GM19239 (cell line): ENCODE measurements around the gene MOGAT3.

Source experiments
- DNase-seq: peaks from one replicate; pipeline ENCODE4 v3.0.0; 2011; ENCODE audit warnings: low spot score; ENCODE audit not compliant: insufficient read length
- FAIRE-seq: peaks from 2 replicates; lab custom pipeline; 2011; peaks lifted over from hg19 to GRCh38; lab: Jason Lieb, UNC

Gene MOGAT3

DNA sequence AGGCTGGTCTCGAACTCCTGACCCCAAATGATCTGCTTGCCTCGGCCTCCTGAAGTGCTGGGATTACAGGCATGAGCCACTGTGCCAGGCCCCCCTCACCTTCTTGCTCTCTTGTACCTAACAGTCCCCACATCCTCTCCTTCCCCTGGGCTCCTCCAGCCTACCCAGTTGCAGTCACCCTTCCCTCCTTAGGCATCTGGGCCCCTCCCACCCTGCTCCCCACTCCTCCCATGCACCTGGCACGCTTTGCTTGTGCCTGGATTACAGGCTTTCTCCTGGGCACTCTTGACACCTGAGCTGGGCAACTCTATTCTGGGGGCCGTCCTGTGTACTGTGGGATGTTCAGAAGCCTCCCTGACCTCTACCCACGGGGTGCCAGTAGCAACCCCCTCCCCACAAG lies 33.8 kb upstream of the MOGAT3 start:
- no peak for FAIRE-seq

DNA sequence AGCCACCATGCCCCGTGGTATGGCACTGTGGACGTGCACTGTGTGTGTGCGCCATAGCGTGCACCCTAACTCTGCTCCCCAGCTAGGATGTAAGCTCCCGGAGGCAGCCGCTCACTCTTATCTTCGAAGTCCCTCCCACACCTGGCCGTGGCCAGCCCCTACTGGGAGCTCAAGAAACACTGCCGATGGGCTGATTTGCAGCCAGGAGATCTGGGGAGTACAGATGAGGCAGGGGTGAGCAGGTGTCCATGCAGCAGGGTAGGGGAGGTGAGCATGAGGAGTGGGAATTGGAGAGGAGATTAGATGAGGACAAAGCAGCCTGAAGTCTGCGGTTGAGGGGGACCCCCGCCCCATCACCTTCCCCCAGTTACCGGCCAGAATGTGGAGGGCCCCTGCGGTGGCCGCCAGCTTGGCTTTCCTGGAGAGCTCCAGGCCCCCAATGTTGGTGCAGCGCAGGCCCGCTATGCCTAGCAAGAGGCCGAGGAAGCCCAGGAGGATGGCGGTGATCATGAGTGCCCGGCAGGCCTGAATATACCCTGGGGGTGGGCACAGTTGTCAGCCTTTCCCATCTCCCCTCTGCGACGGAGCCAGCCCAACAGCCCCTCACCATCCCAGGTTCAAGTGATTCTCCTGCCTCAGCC lies 33.2 kb upstream of the MOGAT3 start:
- DNase-seq (no peak), FAIRE-seq (no peak)

More for the DNA sequence above, 33.8 kb upstream of the MOGAT3 start:
- DNase-seq: no peak

DNA sequence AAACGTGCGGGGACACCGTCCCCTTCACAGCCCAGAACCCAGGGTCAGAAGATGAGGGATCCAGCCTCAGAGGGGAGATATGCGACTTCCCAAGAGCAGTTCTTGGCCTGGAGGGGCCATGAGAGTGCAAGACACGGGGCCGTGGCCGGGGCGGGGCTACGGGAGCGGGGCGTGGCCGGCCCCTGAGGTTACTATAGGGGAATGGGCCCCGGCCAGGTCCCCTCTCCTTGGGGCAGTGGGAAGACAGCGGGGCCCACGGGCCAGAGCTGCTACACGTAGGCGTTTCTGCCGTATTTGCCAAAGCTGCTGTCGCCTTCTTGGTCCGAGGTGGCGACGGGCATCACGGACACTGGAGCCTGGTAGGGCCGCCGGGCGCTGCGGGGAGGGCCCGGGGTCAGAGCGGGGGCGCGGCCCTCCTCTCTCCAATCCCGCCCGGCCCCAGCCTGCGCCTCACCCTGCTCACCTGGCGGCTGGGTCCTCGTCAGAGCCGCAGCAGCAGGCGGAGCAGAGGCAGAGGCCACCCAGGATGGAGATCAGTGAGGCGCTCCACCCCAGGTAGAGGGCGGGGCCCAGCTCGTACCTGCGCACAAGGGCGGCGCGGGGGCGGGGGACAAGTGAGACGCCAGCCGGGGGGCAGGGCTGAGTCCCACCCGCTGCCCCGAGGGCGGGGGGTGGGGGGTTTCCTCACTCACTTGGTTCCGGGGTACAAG lies 31.5 kb upstream of the MOGAT3 start:
- no peak for DNase-seq
- no peak for FAIRE-seq

GRCh38 chr7:101231644-101232043 lies 30.8 kb upstream of the MOGAT3 start:
- no peak for FAIRE-seq
- DNase-seq: no peak

- DNase-seq (no peak), FAIRE-seq (no peak)
These were observed 25.9 kb upstream of the MOGAT3 start for GRCh38 chr7:101226721-101227120.

DNA sequence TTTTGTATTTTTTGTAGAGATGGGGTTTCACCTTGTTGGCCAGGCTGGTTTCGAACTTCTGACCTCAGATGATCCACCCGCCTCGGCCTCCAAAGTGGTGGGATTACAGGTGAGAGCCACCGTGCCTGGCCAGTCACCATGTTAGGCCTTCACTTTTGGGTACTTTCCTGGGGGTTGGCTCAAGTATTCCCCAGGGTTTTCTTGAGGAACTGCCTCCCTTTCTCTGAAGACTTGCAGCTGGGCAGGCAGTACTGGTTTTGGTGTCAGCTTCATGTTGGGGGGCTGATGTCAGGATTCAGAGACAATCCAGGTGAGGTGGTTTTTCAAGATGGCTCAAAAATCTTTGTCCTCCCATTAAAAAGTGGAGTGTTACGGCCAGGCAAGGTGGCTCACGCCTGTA lies 24.8 kb upstream of the MOGAT3 start:
- DNase-seq (no peak), FAIRE-seq (no peak)

DNA sequence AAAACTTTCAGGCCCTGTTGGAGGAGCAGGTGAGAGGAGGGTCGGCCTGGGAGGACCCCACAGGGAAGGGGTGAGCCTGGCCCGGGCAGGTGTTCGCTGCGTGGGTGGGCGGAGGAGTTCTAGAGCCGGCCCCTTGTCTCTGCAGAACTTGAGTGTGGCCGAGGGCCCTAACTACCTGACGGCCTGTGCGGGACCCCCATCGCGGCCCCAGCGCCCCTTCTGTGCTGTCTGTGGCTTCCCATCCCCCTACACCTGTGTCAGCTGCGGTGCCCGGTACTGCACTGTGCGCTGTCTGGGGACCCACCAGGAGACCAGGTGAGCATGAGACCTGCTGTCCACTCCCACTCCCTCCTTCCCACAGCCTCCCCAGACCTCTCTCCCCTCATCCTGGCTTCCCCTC lies 22.7 kb upstream of the MOGAT3 start:
- DNase-seq (no peak), FAIRE-seq (no peak)

DNA sequence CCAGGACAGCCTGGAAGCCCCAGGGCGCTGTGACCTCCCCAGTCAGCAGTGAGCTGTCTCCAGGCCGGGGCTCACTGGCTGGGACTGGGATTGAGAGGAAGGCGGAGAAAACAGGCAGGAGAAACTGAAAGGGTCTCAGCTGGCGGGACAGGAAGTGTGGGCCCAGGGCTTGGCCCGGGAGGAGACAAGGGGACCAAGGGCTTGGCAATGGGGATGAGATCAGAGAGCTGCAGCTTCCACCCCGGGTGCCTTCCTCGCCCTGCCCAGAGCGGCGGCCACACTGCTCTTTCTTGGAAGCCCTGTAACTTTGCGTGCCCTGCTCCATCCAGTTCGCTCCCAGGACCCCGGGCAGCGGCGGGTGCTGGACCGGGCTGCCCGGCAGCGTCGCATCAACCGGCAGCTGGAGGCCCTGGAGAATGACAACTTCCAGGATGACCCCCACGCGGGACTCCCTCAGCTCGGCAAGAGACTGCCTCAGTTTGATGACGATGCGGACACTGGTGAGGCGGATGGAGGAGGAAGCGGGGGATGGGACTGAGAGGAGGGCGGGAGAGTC lies 21.5 kb upstream of the MOGAT3 start:
- no peak for DNase-seq
- no peak for FAIRE-seq

DNA sequence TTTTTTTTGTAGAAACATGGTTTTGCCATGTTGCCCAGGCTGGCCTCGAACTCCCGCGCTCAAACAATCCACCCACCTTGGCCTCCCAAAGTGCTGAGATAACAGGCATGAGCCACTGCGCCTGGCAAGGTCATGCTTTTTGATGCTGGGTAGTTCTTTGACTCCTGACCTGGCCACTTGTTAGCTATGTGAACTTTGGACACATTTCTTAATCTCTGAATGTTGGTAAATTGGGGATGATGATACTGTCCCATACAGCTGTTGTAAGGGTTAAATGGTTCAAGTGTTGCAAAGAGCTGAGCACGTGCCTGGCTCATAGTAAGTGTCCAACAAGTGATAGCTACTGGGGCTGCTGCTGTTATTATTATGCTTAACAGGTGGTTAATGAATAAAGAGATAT lies 19.5 kb upstream of the MOGAT3 start:
- DNase-seq (no peak), FAIRE-seq (no peak)

DNA sequence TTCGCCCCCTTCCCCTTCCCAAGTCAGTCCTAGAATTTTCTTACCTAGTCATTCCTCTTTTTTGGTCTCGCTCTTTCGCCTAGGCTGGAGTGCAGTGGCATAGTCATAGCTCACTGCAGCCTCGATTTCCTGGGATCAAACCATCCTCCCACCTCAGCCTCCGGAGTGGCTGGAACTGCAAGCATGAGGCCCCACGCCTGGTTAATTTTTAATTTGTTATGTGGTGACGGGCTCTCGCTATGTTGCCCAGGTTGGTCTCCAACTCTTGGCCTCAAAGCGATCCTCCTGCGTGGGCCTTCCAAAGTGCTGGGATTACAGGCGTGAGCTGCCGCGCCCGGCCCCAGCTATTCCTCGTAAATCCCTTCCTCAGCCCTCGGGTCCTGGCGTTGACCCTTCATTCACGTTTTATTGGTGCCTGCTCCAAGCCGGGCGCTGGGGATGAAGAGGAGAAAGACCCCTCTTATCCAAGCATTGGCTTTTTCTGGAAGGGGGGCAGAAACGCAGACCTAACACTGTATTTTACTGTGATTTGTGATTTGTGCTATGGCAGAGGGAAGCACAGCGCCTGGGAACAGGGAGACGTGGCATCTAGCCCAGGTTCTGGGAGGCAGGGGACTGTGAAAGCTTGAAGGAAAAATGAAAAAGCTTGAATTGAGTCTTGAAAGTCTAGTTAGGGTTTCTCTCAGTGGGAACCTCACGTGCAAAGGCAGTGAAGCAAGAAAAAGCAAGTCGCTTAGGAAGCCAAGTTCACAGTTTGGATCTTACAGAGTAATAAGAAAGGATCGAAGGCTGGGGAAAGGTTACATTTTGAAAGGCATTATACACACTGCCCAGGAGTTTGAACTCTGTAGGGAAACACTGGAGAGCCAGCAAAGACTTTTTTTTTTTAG lies 17.6 kb upstream of the MOGAT3 start:
- FAIRE-seq: no peak
- DNase-seq: no peak

DNA sequence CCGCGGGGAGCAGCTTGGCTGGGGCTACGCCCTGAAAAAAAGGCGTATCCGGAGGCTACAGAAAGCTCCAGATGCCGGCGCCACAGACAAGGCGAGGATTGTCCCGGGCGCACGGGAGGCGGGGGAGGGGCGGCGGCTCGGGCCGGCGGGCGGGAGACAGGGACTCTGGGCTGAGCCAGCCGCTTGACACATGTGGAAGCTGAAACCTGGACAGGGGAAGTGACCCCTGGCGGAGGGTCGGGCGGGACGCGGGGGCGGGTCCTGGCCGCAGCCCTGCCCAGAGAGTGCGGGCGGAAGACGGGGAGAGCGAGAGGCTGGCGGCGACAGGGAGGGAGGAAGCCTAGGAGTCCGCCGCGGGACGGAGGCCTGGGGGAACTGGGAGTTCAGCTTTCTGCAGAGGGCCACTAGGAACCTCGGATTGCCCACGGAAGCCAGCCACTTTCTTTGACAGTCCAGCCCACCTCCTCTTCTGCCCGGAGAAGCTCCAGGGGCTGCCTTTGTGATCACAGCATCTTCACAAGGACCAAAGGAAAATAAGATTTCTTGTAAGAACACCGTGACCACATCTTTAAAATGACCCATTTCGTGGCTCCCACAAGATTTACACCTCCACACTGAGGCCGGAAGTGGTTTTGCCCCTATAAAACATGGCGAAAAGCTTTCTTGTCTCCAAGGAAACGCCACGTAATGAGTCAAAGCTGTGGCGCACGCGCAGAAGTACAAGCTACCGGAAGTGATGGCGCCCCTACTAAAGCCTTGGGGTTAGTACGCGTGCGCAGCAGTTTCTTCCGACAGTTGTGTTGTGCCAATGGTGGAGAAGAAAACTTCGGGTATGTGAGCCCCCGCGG lies 16.8 kb upstream of the MOGAT3 start, which contains the start of the genes PLOD3 and ZNHIT1:
Gene PLOD3, minus strand, starts transcription at position 194 of the 848 bp plus-strand sequence. CDS start 307 bp downstream, outside the sequence.
Gene ZNHIT1, plus strand, starts transcription at position 778 of the 848 bp plus-strand sequence. Its CDS starts 31 bp downstream, at position 809.
- FAIRE-seq (peak; percentile 99), DNase-seq (peak; percentile 97)

DNA sequence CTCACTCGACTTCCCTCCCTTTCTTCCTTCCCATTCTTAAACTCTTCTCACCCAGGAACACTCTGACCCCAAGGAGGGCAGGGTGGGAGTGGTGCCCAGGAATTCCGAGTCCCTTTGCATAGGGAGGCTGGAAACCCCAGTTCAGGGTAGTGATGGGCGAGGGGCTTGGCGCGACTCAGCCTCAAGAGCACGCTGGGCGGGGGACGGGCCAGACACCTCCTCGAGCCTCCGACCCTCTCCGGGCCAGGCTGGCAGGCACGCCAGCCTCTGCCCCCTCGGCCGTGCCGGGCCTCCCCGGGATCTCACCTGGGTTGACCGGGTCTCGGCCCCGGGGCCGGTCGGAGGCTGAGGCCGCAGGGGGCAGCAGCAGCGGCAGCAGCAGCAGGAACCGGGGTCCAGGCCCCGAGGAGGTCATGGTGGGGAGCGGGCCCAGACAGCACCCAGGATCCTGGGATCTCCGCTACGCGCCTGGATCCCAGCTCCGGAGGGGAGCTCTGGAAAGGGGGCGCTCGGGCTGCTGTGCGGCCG lies 16.1 kb upstream of the MOGAT3 start:
- peak; percentile 41 for DNase-seq
- FAIRE-seq: no peak

- DNase-seq (no peak), FAIRE-seq (no peak)
These were observed 15.4 kb upstream of the MOGAT3 start for GRCh38 chr7:101216001-101216859.

DNA sequence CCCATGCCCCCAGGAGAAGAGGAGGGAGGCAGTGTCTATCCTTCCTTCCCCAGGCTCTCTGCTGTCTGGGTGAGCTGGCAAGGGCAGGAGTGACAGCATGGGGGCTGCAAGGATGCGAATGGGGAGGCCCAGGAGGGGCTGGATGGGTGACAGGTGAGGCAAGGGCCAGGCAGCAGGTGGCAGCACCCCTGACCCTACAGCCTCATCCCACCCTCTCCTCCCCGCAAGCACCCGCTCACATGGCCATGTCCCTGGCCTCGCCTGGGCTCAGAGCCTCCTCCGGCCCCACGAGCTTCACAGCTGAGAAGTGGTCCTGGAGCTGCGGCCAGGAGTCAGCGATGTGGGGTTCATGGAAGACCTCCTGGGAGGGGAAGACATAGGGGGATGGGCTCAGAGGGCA lies 11.2 kb upstream of the MOGAT3 start:
- DNase-seq (no peak), FAIRE-seq (no peak)

DNA sequence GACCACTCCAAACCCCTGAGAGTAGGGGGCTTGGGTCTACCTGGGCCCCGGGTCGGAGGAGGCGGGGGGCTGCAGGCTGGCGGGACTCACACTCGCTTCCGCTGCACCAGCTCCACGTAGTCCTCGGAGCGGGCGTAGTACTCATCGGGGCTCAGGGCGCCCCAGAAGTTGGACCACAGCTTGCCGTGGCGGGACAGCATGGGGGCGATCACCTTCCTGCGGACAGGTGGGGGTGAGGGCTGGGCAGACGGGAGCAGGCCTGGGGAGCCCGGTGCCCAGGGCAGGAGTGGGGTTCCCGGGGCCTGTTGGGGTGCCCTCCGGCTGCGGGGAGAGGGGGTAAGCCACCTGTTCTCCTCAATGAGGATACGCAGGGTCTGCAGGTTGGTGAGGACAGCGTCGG lies 10.7 kb upstream of the MOGAT3 start:
- FAIRE-seq (no peak), DNase-seq (no peak)

DNA sequence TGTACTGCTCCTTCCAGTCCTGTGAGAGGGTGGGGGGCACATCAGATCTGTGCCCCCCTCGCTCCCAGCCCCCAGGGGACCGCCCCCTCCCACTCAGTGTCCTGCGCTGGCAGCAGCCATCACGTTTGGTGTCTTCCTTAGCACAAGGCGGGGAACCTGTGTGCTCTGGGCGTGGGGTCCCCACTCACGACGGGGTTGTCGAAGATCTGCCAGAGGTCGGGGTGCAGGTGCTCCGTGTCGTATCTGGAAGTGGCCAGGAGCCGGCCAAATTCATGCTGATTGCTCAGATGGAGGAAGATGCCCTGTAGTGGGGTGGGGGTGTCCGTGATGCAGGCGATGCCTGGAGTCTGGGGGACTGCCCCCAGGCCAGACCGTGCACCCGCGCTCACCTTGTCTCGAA lies 9.3 kb upstream of the MOGAT3 start:
- DNase-seq (no peak), FAIRE-seq (no peak)

DNA sequence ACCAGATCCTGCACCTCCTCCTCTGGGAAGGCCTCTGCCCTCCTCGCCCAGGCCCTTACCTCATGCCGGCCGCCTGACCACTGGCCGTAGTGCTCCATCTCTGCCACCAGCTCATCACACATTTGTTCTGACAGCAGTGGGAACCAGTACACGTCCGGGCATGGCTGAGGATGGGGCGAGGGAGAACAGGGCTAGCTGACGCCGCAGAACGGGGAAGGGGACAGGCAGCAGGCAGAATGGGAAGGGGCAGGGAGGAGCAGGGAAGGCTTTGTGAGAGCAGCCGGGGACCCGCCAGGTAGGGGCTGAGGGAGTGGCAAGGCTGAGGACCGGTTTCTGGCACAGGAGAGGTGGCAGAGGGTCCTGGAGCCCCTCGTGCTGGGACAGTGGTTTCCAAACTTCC lies 8.0 kb upstream of the MOGAT3 start:
- DNase-seq: no peak
- no peak for FAIRE-seq

DNA sequence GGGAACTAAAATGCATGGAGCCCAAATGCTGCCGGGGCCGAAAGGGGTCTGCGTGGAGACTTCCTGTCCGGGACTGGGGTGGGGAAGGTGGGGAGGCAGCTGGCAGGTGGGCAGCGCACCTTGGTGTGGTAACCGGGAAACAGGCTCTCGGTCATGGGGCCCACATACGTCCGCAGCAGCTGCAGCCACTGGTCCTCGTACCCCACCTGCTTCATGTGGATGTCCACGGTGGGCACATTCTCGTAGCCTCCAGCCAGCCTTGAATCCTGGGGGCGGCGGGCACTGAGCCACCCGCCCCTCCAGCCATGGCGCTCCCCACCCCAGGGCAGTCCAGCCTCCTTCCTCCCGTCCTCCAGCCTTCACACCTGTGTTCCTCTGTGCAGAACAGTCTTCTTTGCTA lies 6.6 kb upstream of the MOGAT3 start:
- FAIRE-seq: no peak
- DNase-seq: no peak

DNA sequence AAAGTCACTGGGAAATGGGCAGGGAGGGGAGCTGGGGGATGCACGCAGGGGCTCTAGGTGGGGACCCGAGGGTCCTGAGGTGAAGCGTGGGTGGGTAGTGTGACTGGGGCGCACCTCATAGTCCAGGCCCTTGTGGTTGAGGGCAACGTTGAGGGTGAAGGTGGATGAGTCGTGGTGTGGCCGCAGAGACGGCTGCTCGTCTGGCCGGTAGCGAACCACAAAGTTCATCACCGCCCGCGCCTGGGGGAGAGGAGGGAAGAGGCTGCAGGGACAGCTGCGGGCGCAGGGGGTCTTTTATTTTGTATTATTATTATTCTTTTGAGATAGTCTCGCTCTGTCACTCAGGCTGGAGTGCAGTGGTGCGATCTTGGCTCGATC lies 5.8 kb upstream of the MOGAT3 start:
- DNase-seq: no peak
- no peak for FAIRE-seq
